ENCODE results near the gene ABCC1. TPM values are rescaled to one million over a fixed set of nuclear protein-coding genes. Genes with fewer than 3 reads are reported as not detected.

ABCC1 gene
- total RNA-seq, 1 experiment from 2014 or later = 16.1 TPM

GRCh38 chr16:16073891-16074881, 124.8 kb downstream of the ABCC1 start:
- Histone ChIP-seq H3K27me3 (ENCODE audit: low read length) (no peaks in the 10 kb centered on the region), H2AFZ (ENCODE audit: low read length) (no peak overlapping the region), H3K4me1 (ENCODE audit: insufficient read depth, low read length) (no peaks in the 10 kb centered on the region), H3K4me2 (ENCODE audit: low read length) (no peak overlapping the region), H3K27ac (ENCODE audit: low read length) (no peak overlapping the region), H3K9me3 (ENCODE audit: low read length) (no peaks in the 10 kb centered on the region), H4K20me1 (ENCODE audit: low read length) (no peaks in the 10 kb centered on the region), H3F3A (ENCODE audit: low read length, unreplicated experiment) (no peaks in the 10 kb centered on the region), H3K36me3 (ENCODE audit: low read depth, low read length) (peaks cover 3% of the 10 kb centered on the region; the same call in 1 of the 2 replicates), H3K4me3 (ENCODE audit: low read length) (no peak overlapping the region), H3K9ac (ENCODE audit: low read length) (no peak overlapping the region), H3K9me2 (replicated peaks; ENCODE audit: low read length) (no peaks in the 10 kb centered on the region), H3K79me2 (ENCODE audit: low read length) (no peaks in the 10 kb centered on the region)
- intact Hi-C loops (cut with micrococcal nuclease) = no loop called here
- no TSS peak for BruUV-seq (replicated peaks)
- CTCF ChIA-PET = no interaction called here
- TF ChIP-seq CTCF (conservative IDR thresholded peaks at IDR 0.05; ENCODE audit: low read depth, low read length) = no peak
- no peak for TF ChIP-seq EZH2 (IDR thresholded peaks at IDR 0.05; ENCODE audit: low read length, unreplicated experiment)
- no peak for TF ChIP-seq EZH2phosphoT487 (IDR thresholded peaks at IDR 0.05; ENCODE audit: borderline replicate concordance, low read length)
- DNase-seq = no peak
- POLR2A ChIA-PET (ENCODE audit: unreplicated experiment) = no interaction called here
- ATAC-seq = no peak

- no peaks in the 10 kb centered on the region for H3F3A ChIP-seq (ENCODE audit: low read length, unreplicated experiment)
- ChIA-PET CTCF (no interaction called here), POLR2A (ENCODE audit: unreplicated experiment) (interaction anchor here (0.6 kb wide), 1 partner anchor 19 kb away, joined by 6 read pairs; no protein-coding TSS in a partner anchor)
- no peak overlapping the region for H3K27ac ChIP-seq (ENCODE audit: low read length)
- DNase-seq (no peak), ATAC-seq (no peak)
- H3K36me3 ChIP-seq (ENCODE audit: low read depth, low read length) = peaks cover 3% of the 10 kb centered on the region; the same call in 1 of the 2 replicates
- H2AFZ ChIP-seq (ENCODE audit: low read length) = no peak overlapping the region
- TF ChIP-seq CTCF (conservative IDR thresholded peaks at IDR 0.05; ENCODE audit: low read depth, low read length) = no peak
- TF ChIP-seq EZH2phosphoT487 (IDR thresholded peaks at IDR 0.05; ENCODE audit: borderline replicate concordance, low read length) = no peak
- TF ChIP-seq EZH2 (IDR thresholded peaks at IDR 0.05; ENCODE audit: low read length, unreplicated experiment) = no peak
- H3K9ac ChIP-seq (ENCODE audit: low read length) = no peak overlapping the region
- no TSS peak for BruUV-seq (replicated peaks)
- H3K4me2 ChIP-seq (ENCODE audit: low read length) = no peak overlapping the region
- no peaks in the 10 kb centered on the region for H4K20me1 ChIP-seq (ENCODE audit: low read length)
- H3K27me3 ChIP-seq (ENCODE audit: low read length) = no peaks in the 10 kb centered on the region
- no peaks in the 10 kb centered on the region for H3K4me1 ChIP-seq (ENCODE audit: insufficient read depth, low read length)
- H3K9me3 ChIP-seq (ENCODE audit: low read length) = no peaks in the 10 kb centered on the region
- H3K4me3 ChIP-seq (ENCODE audit: low read length) = no peak overlapping the region
- intact Hi-C loops (cut with micrococcal nuclease) = no loop called here
- no peaks in the 10 kb centered on the region for H3K9me2 ChIP-seq (replicated peaks; ENCODE audit: low read length)
- H3K79me2 ChIP-seq (ENCODE audit: low read length) = no peaks in the 10 kb centered on the region
Measured at GRCh38 chr16:16075488-16076422, 126.3 kb downstream of the ABCC1 start.

Data from PC-3 (cell line).